K562 (cell line): ENCODE data around the gene FNDC1. TPM values are rescaled to one million over a fixed set of nuclear protein-coding genes. Genes with fewer than 3 reads are reported as not detected.

Experiments used
- ATAC-seq: fragments of 200-7000 bp; cut with Tn5 transposase; 3 replicates; pipeline ENCODE4 v1.9.1; 2020; ENCODE audit warnings: moderate library complexity
- BruUV-seq: library from RNA; stranded (reverse); fragments of 400-500 nt; replicated peaks from 2 replicates; lab custom pipeline; 2021; lab: Mats Ljungman, UMichigan
- CTCF ChIA-PET: fragments of 300-600 bp; formaldehyde crosslinking; extraction: SDS; loops from one replicate; lab custom pipeline; 2021; ENCODE audit warnings: low intra/inter-chr PET ratio; lab: Yijun Ruan, JAX
- POLR2A ChIA-PET: fragments of 300-600, 350-650 bp; sonication (Branson Sonifier 250); formaldehyde crosslinking; extraction: SDS; loops from one replicate; lab custom pipeline; 2021; ENCODE audit warnings: antibody characterized with exemption, inconsistent platforms; lab: Yijun Ruan, JAX
- DNase-seq, 4 experiments: peaks; one replicate each; pipeline versions ENCODE4 v3.0.0 to v3.0.0-alpha.2; 2011 to 2018; ENCODE audit warnings: low spot score in 3 of 4, mixed read lengths in 3 of 4; ENCODE audit errors: extremely low read depth in 1 of 4
- FAIRE-seq: peaks from 2 replicates; lab custom pipeline; 2011; peaks lifted over from hg19 to GRCh38; lab: Jason Lieb, UNC
- H2AFZ ChIP-seq: 2 replicates; pipeline ENCODE4 v1.6.0; 2011; ENCODE audit warnings: low read depth, low read length, control low read depth, inconsistent platforms
- H3K27ac ChIP-seq: fragments of 200-600 bp; 3 replicates; pipeline ENCODE4 v1.8.0; 2011; ENCODE audit warnings: low read depth, mild to moderate bottlenecking, control low read depth, inconsistent platforms, low read length, moderate library complexity, mixed read lengths; ENCODE audit errors: extremely low read depth
- H3K27me3 ChIP-seq, 2 experiments: fragments of 300-600 bp in 1 of 2; 2 replicates in 1 of 2; 3 replicates in 1 of 2; pipeline versions ENCODE4 v1.6.0 to v1.8.0; 2011; ENCODE audit warnings: inconsistent platforms in 2 of 2, low read length in 2 of 2, mild to moderate bottlenecking in 1 of 2, mixed read lengths in 1 of 2, moderate library complexity in 1 of 2; ENCODE audit not compliant: control insufficient read depth in 2 of 2, insufficient read depth in 2 of 2
- H3K36me3 ChIP-seq: fragments of 300-600 bp; 3 replicates; pipeline ENCODE4 v1.8.0; 2011; ENCODE audit warnings: mild to moderate bottlenecking, low read length, inconsistent platforms; ENCODE audit not compliant: control insufficient read depth, insufficient read depth
- H3K4me1 ChIP-seq, 2 experiments: fragments of 200-600 bp in 1 of 2; replicated peaks in 1 of 2; 2 replicates in 1 of 2; 3 replicates in 1 of 2; pipeline versions ENCODE4 v1.5.1 to v1.8.0; 2011; ENCODE audit warnings: inconsistent platforms in 2 of 2, low read length in 2 of 2, mild to moderate bottlenecking in 1 of 2, mixed read lengths in 1 of 2, moderate library complexity in 1 of 2; ENCODE audit not compliant: control insufficient read depth in 2 of 2, insufficient read depth in 2 of 2
- H3K4me2 ChIP-seq: 2 replicates; pipeline ENCODE4 v1.6.1; 2011; ENCODE audit warnings: low read length, control low read depth, inconsistent platforms, mixed read lengths; ENCODE audit not compliant: insufficient read depth
- H3K4me3 ChIP-seq: fragments of 200-600 bp; sonication (generic), shearing (Covaris generic); 2 replicates; pipeline ENCODE4 v1.5.1; 2016; ENCODE audit warnings: control low read depth, inconsistent platforms
- H3K79me2 ChIP-seq: fragments of 200-600 bp; 3 replicates; pipeline ENCODE4 v1.8.0; 2011; ENCODE audit warnings: low read length, inconsistent platforms; ENCODE audit not compliant: control insufficient read depth, insufficient read depth
- H3K9ac ChIP-seq, 2 experiments: 2 replicates each; pipeline versions ENCODE4 v1.6.0 to v1.6.1; 2011; ENCODE audit warnings: low read depth in 2 of 2, low read length in 2 of 2, control low read depth in 1 of 2, inconsistent platforms in 1 of 2, mild to moderate bottlenecking in 1 of 2, mixed read lengths in 1 of 2; ENCODE audit not compliant: insufficient read depth in 1 of 2
- H3K9me1 ChIP-seq: one replicate; pipeline ENCODE4 v1.6.0; 2011; ENCODE audit warnings: inconsistent platforms, mild to moderate bottlenecking, low read length, moderate library complexity; ENCODE audit not compliant: control insufficient read depth, insufficient read depth
- H3K9me3 ChIP-seq: replicated peaks from 2 replicates; pipeline ENCODE4 v1.5.1; 2011; ENCODE audit warnings: low read depth, low read length, inconsistent platforms; ENCODE audit not compliant: control insufficient read depth, insufficient read depth
- H4K20me1 ChIP-seq: replicated peaks from 2 replicates; pipeline ENCODE4 v1.6.1; 2011; ENCODE audit warnings: low read length, inconsistent platforms, mixed read lengths; ENCODE audit not compliant: control insufficient read depth, insufficient read depth
- ADNP ChIP-seq: fragments of 200-800 bp; sonication (Bioruptor generic); IDR thresholded peaks from 2 replicates; pipeline ENCODE4 v1.6.1; 2016; ENCODE audit warnings: missing genetic modification characterization, missing compliant biosample characterization
- CEBPB ChIP-seq: fragments of 450-650 bp; IDR thresholded peaks from 2 replicates; pipeline ENCODE4 v1.6.1; 2016; ENCODE audit warnings: missing genetic modification characterization, missing compliant biosample characterization
- ELK1 ChIP-seq: sonication (generic); formaldehyde crosslinking; IDR thresholded peaks from 2 replicates; pipeline ENCODE4 v1.8.1; 2022; ENCODE audit warnings: missing genetic modification reagents
- ERF ChIP-seq: fragments of 450-650 bp; formaldehyde crosslinking; IDR thresholded peaks from 2 replicates; pipeline ENCODE4 v1.4.0; 2020; ENCODE audit warnings: mild to moderate bottlenecking, mixed read lengths
- HOXB6 ChIP-seq: fragments of 250-450 bp; sonication (Bioruptor Pico); IDR thresholded peaks from 2 replicates; pipeline ENCODE4 v1.5.1; 2022; ENCODE audit warnings: mild to moderate bottlenecking, borderline replicate concordance
- MTF1 ChIP-seq: fragments of 250-450 bp; sonication (Bioruptor Pico); IDR thresholded peaks from 2 replicates; pipeline ENCODE4 v1.9.0; 2021; ENCODE audit warnings: moderate library complexity, mild to moderate bottlenecking, inconsistent platforms, borderline replicate concordance
- NONO ChIP-seq, 2 experiments: fragments of 200-400 bp in 1 of 2; fragments of 450-650 bp in 1 of 2; formaldehyde crosslinking in 1 of 2; IDR thresholded peaks; 2 replicates each; pipeline ENCODE4 v1.6.1; 2017; ENCODE audit warnings: low read depth in 2 of 2, mild to moderate bottlenecking in 2 of 2, moderate library complexity in 2 of 2, low read length in 1 of 2
- PHF8 ChIP-seq: fragments of 200-600 bp; sonication (generic); IDR thresholded peaks from 2 replicates; pipeline ENCODE4 v1.6.1; 2012; ENCODE audit warnings: mixed run types, mild to moderate bottlenecking, inconsistent platforms, low read length, moderate library complexity, borderline replicate concordance
- PML ChIP-seq: IDR thresholded peaks from 2 replicates; pipeline ENCODE4 v1.6.1; 2012; ENCODE audit warnings: low read length, inconsistent platforms
- RBM17 ChIP-seq: fragments of 200-400 bp; formaldehyde crosslinking; IDR thresholded peaks from 2 replicates; pipeline ENCODE4 v1.6.1; 2017; ENCODE audit warnings: low read depth, mild to moderate bottlenecking, low read length, borderline replicate concordance
- WGBS: fragments of 100-300 bp; shearing (Covaris generic); methylation state at CpG from one replicate; pipeline ENCODE4 v1.1.6; 2016; ENCODE audit warnings: low coverage, mixed read lengths; ENCODE audit not compliant: insufficient coverage; ENCODE audit errors: missing lambda C conversion rate; 5-methylcytosine and 5-hydroxymethylcytosine counted together
- in situ Hi-C: fragments of 300-500 bp; cut with MboI; formaldehyde crosslinking; loops from 4 replicates; pipeline ENCODE4 v1.15.0; 2018; ENCODE audit warnings: inconsistent platforms, mixed read lengths
- intact Hi-C: fragments of 100-400 bp; cut with micrococcal nuclease; formaldehyde crosslinking; loops from 2 replicates; pipeline ENCODE4 v1.14.2; 2022
- polyA plus RNA-seq, 8 experiments: library from polyadenylated mRNA; depleted of rRNA in 4 of 8; stranded (reverse) in 5 of 8; unstranded in 3 of 8; fragments of >200 nt; fragmentation: Nextera tagmentation in 2 of 8; fragmentation: Illumina TruSeq in 1 of 8; extraction: Ambion mirVana in 2 of 8; extraction: Trizol in 1 of 8; gene quantifications; 2 replicates each; pipeline versions ENCODE4 v1.2.1 to v1.2.3, GENCODE V29; 2011 to 2014; ENCODE audit warnings: inconsistent platforms in 1 of 8, missing spikeins in 1 of 8
- total RNA-seq, 7 experiments: library from RNA; depleted of rRNA in 6 of 7; stranded (reverse); fragments of >200 nt in 6 of 7; fragmentation: Illumina TruSeq in 2 of 7; extraction: Trizol in 2 of 7; gene quantifications; 2 replicates each; pipeline versions ENCODE4 v1.2.1 to v1.2.3, GENCODE V29; 2011 to 2021; ENCODE audit warnings: low replicate concordance in 1 of 7
- TF ChIP-seq, protein P1 (sequence below): sonication (generic); formaldehyde crosslinking; IDR thresholded peaks from 2 replicates; pipeline ENCODE4 v1.8.0; 2022; ENCODE audit warnings: mild to moderate bottlenecking, missing genetic modification reagents, borderline replicate concordance
- TF ChIP-seq, protein P2 (sequence below), 2 experiments: IDR thresholded peaks; 2 replicates each; pipeline ENCODE4 v1.6.1; 2011; ENCODE audit warnings: borderline replicate concordance in 1 of 2, control low read depth in 1 of 2, low read depth in 1 of 2, low read length in 1 of 2, mild to moderate bottlenecking in 1 of 2, mixed read lengths in 1 of 2, moderate library complexity in 1 of 2; ENCODE audit not compliant: insufficient read depth in 1 of 2, insufficient read length in 1 of 2, poor library complexity in 1 of 2, severe bottlenecking in 1 of 2; ENCODE audit errors: extremely low read depth in 1 of 2

The FNDC1 gene
- total and polyA plus RNA-seq, 9 of the 15 experiments (the other 6 are each of a cell fraction or from before 2014, with no cell fraction given): not detected

DNA sequence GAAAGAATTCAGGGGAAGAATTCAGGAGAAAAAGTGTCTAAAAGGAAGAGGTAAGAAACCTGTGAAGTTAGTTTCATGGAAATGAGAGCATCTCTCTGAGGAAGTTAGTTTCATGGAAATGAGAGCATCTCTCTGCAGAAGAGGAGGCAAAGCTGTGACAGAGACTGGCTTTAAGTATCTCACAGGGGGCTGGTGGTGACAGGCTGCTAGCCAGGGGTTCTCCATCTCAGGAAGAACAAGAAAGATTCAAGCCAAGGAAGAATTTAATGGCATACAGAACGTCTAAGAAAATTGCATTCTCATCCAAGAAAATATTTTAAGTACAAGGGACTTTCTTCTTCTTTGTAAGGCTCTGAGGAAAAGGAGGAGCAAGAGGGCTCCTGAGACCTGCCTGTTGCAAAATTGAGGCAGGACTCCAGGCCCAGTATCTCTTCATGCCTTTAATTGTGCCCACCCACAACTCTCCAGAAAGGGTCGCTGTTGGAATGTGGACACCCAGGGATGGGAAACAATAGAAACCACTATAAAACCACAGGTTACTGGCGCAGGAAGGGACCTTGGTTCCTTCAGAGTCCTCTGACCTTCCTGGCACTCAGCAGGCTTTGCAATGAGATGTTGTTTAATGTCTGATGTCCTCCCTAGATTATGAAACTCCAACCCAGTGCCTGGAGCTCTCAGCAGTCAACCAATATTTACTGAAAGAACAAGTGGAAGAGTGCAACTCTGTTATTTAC is 136.8 kb downstream of the FNDC1 start:
- H3K9ac ChIP-seq: no peak overlapping the region
- no peak for ATAC-seq
- no peak overlapping the region for H2AFZ ChIP-seq
- DNase-seq: no peak
- no peaks in the 10 kb centered on the region for H3K9me1 ChIP-seq
- H3K79me2 ChIP-seq: no peaks in the 10 kb centered on the region
- no peaks in the 10 kb centered on the region for H3K36me3 ChIP-seq
- CTCF ChIA-PET: no interaction called here
- WGBS: 2% methylated on average over 3 of the region's 3 CpGs
- TF ChIP-seq PHF8 (no peak), PML (no peak), HOXB6 (CRISPR knock-in tag) (no peak), MTF1 (CRISPR knock-in tag) (no peak), ELK1 (no peak), NONO (IDR thresholded peaks at IDR 0.05; ENCODE audit: low read depth in 2 of 2, low read length in 1 of 2) (no peak), ERF (CRISPR knock-in tag) (no peak), CEBPB (tag) (no peak), ADNP (tag) (no peak), RBM17 (no peak)
- TF ChIP-seq, protein P1, sequence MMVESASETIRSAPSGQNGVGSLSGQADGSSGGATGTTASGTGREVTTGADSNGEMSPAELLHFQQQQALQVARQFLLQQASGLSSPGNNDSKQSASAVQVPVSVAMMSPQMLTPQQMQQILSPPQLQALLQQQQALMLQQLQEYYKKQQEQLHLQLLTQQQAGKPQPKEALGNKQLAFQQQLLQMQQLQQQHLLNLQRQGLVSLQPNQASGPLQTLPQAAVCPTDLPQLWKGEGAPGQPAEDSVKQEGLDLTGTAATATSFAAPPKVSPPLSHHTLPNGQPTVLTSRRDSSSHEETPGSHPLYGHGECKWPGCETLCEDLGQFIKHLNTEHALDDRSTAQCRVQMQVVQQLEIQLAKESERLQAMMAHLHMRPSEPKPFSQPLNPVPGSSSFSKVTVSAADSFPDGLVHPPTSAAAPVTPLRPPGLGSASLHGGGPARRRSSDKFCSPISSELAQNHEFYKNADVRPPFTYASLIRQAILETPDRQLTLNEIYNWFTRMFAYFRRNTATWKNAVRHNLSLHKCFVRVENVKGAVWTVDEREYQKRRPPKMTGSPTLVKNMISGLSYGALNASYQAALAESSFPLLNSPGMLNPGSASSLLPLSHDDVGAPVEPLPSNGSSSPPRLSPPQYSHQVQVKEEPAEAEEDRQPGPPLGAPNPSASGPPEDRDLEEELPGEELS (CRISPR knock-in tag): no peak
- TF ChIP-seq, protein P2, sequence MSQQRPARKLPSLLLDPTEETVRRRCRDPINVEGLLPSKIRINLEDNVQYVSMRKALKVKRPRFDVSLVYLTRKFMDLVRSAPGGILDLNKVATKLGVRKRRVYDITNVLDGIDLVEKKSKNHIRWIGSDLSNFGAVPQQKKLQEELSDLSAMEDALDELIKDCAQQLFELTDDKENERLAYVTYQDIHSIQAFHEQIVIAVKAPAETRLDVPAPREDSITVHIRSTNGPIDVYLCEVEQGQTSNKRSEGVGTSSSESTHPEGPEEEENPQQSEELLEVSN (IDR thresholded peaks at IDR 0.05; ENCODE audit: borderline replicate concordance in 1 of 2, extremely low read depth in 1 of 2, insufficient read depth in 1 of 2, insufficient read length in 1 of 2, low read depth in 1 of 2, low read length in 1 of 2, poor library complexity in 1 of 2, severe bottlenecking in 1 of 2): no peak
- FAIRE-seq: no peak
- peaks cover 3 to 8% of the 10 kb centered on the region in 2 experiments; a peak in 2 of 5 replicates for H3K27me3 ChIP-seq
- in situ Hi-C loops (no loop called here), intact Hi-C loops (no loop called here)
- POLR2A ChIA-PET: no interaction called here
- no peaks in the 10 kb centered on the region for H4K20me1 ChIP-seq
- H3K4me2 ChIP-seq: no peak overlapping the region
- no peak overlapping the region for H3K27ac ChIP-seq
- H3K9me3 ChIP-seq: no peaks in the 10 kb centered on the region
- no TSS peak for BruUV-seq
- no peak overlapping the region for H3K4me3 ChIP-seq
- H3K4me1 ChIP-seq: no peaks in the 10 kb centered on the region
